Aorta (tissue), 5 donors: Measurements from ENCODE around the gene ARID4B. TPM values are rescaled to one million over a fixed set of nuclear protein-coding genes. Genes with fewer than 3 reads are reported as not detected.
"Not testable (repeated sequence)": the region's sequence is repeated elsewhere in the genome, so short reads cannot be mapped to it uniquely, and the experiment has no call there.

Experiments
- ATAC-seq: fragments of 200-7000 bp; cut with Tn5 transposase; one replicate; pipeline ENCODE4 v1.9.1; 2022; ENCODE audit warnings: moderate library complexity; ENCODE audit not compliant: low FRiP score
- DNase-seq, 2 donors: peaks; one replicate each; pipeline ENCODE4 v3.0.0-alpha.2; 2020
- H3K27ac ChIP-seq, 2 donors: one replicate each; pipeline ENCODE4 v1.5.1; 2013; ENCODE audit warnings: low read length in 2 of 2, mild to moderate bottlenecking in 2 of 2, moderate library complexity in 2 of 2, control low read depth in 1 of 2, inconsistent platforms in 1 of 2, low read depth in 1 of 2
- H3K27me3 ChIP-seq, 2 donors: one replicate each; pipeline ENCODE4 v1.6.1; 2013; ENCODE audit warnings: control low read depth in 1 of 2, low read length in 1 of 2, mild to moderate bottlenecking in 1 of 2, moderate library complexity in 1 of 2; ENCODE audit not compliant: insufficient read depth in 2 of 2, control insufficient read depth in 1 of 2
- H3K36me3 ChIP-seq, 2 donors: one replicate each; pipeline ENCODE4 v1.6.1; 2013; ENCODE audit warnings: control low read depth in 1 of 2, low read length in 1 of 2, mild to moderate bottlenecking in 1 of 2; ENCODE audit not compliant: insufficient read depth in 2 of 2, control insufficient read depth in 1 of 2
- H3K4me1 ChIP-seq, 2 donors: one replicate each; pipeline ENCODE4 v1.6.1; 2013; ENCODE audit warnings: low read length in 2 of 2, control low read depth in 1 of 2, mild to moderate bottlenecking in 1 of 2, moderate library complexity in 1 of 2; ENCODE audit not compliant: insufficient read depth in 2 of 2, control insufficient read depth in 1 of 2
- H3K4me3 ChIP-seq, 2 donors: one replicate each; pipeline ENCODE4 v1.5.1; 2013; ENCODE audit warnings: low read length in 2 of 2, control low read depth in 1 of 2, mild to moderate bottlenecking in 1 of 2
- H3K9me3 ChIP-seq: one replicate; pipeline ENCODE4 v1.6.1; 2013; ENCODE audit warnings: mild to moderate bottlenecking, low read length; ENCODE audit not compliant: control insufficient read depth
- WGBS, 2 donors: extraction: QIAGEN DNeasy Blood & Tissue Kit; methylation state at CpG; one replicate each; pipeline ENCODE4 v1.1.7; 2013; 5-methylcytosine and 5-hydroxymethylcytosine counted together
- intact Hi-C, 2 donors: fragments of 100-400 bp; cut with DNase I; formaldehyde crosslinking; loops; one replicate each; pipeline versions ENCODE4 v1.14.2 to v1.15.0; 2022
- polyA plus RNA-seq, 2 donors: library from polyadenylated mRNA; stranded (reverse); fragments of 200-250 nt; gene quantifications; one replicate each; pipeline ENCODE4 v1.2.3, GENCODE V29; 2013
- total RNA-seq, 2 donors: library from RNA; stranded (reverse); fragmentation: NEBNext Ultra II Directional; extraction: Animal tissue kit (Norgen Biotek cat#: 25700); gene quantifications; one replicate each; pipeline ENCODE4 v1.2.1, GENCODE V29; 2021
- donor health status: healthy with polysubstance abuse.
- donor health status: Bipolar disorder and iron deficiency.
- donor health status: DM: no; HTN: no; CAD: no.
- donor health status: DM: no; HTN: no; CAD: no.
- donor health status: DM: yes; HTN: yes; CAD: no.

Gene ARID4B
- total and polyA plus RNA-seq, 4 donors, result 9.8 to 56.6 (median 37.2) TPM

DNA sequence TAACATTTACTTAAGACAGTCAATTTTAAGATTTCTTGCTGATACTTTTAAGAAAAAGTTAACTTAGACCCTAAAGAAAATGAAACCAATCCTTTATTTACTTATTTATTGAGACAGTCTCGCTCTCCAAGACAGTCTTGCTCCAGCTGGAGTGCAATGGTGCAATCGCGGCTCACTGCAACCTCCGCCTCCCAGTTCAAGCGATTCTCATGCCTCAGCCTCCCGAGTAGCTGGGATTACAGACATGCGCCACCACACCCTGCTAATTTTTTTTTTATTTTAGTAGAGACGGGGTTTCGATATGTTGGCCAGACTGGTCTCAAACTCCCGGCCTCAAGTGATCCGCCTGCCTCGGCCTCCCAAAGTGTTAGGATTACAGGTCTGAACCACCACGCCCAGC is 44.3 kb downstream of the ARID4B start:
- intact Hi-C loops, H3K9me3 ChIP-seq, H3K27ac ChIP-seq, H3K4me3 ChIP-seq, H3K4me1 ChIP-seq, H3K36me3 ChIP-seq, DNase-seq, ATAC-seq, H3K27me3 ChIP-seq: not testable (repeated sequence)
- 96 to 98% methylated on average over 13 of the region's 13 CpGs for WGBS, 2 donors

DNA sequence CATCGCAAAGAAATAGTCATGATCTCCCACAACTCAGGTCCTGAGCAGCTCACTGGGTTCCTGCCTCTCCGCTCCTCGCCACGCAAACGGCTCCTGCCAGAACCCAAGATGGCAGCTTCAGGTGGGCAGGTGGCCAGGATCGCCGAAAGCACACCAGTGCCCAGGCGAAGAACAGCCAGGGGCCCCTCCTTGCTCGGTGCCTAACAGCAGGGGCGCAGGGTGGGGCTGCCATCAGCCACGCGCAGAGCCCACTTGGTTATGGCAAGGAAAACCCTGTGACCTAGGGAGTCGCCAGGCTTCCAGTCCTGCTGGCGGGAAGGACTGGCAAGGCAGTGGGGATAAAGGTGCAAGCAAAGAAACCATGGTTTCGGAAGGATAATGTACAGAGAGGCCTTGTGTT is 47.5 kb downstream of the ARID4B start:
- Histone ChIP-seq H3K4me3 (no peak overlapping the region), H3K4me1 (no peaks in the 10 kb centered on the region), H3K36me3 (no peaks in the 10 kb centered on the region), H3K9me3 (no peaks in the 10 kb centered on the region), H3K27me3 (no peaks in the 10 kb centered on the region), H3K27ac (no peak overlapping the region)
- DNase-seq, result no peak
- WGBS, 2 donors, result 92 to 95% methylated on average over 15 of the region's 15 CpGs
- ATAC-seq, result no peak
- intact Hi-C loops, result no loop called here

DNA sequence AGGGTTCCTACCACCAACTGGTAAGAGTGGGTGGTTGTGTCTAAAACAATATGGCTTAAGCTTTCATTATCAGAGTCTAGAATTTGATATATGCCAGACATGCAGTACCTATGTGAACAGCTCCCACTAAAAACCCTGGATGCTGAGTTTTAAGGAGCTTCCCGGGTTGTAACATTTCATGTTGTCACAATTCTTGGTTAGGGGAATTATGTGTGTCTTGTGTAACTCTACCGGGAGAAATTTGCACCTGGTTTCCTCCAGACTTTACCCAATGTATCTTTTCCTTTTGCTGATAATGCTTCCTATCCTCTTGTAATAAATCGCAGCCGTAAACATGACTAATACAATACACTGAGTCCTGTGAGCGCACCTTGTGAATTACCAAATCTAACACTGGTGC is 48.3 kb downstream of the ARID4B start:
- no peak overlapping the region for H3K4me3 ChIP-seq

DNA sequence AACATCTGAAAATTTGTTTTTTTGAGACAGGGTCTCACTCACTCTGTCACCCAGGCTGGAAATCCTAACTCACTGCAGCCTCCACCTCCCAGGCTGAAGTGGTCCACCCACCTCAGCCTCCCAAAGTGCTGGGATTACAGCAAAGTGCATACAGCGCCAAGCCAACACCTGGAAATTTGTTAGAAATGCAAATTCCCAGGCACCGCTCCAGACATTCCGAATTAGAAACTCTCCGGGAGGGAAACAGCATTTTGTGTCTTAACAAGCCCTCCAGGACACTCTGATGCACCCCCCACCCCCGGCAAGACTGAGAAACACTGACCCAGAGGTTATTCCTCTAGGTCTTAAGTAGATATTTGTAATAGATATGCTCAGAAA is 49.1 kb downstream of the ARID4B start:
- Histone ChIP-seq H3K4me3 (no peak overlapping the region), H3K27ac (no peak overlapping the region), H3K27me3 (no peaks in the 10 kb centered on the region), H3K4me1 (no peaks in the 10 kb centered on the region), H3K9me3 (no peaks in the 10 kb centered on the region), H3K36me3 (no peaks in the 10 kb centered on the region)
- intact Hi-C loops, result no loop called here
- ATAC-seq (no peak), DNase-seq (no peak)
- 75 to 81% methylated on average over 5 of the region's 5 CpGs for WGBS, 2 donors

More for the DNA sequence above, 48.3 kb downstream of the ARID4B start:
- no peak for DNase-seq
- WGBS, 2 donors, result 92 to 94% methylated on average over 5 of the region's 5 CpGs
- Histone ChIP-seq H3K27ac (no peak overlapping the region), H3K9me3 (no peaks in the 10 kb centered on the region), H3K36me3 (no peaks in the 10 kb centered on the region), H3K27me3 (no peaks in the 10 kb centered on the region), H3K4me1 (no peaks in the 10 kb centered on the region)
- no peak for ATAC-seq
- intact Hi-C loops, result no loop called here

DNA sequence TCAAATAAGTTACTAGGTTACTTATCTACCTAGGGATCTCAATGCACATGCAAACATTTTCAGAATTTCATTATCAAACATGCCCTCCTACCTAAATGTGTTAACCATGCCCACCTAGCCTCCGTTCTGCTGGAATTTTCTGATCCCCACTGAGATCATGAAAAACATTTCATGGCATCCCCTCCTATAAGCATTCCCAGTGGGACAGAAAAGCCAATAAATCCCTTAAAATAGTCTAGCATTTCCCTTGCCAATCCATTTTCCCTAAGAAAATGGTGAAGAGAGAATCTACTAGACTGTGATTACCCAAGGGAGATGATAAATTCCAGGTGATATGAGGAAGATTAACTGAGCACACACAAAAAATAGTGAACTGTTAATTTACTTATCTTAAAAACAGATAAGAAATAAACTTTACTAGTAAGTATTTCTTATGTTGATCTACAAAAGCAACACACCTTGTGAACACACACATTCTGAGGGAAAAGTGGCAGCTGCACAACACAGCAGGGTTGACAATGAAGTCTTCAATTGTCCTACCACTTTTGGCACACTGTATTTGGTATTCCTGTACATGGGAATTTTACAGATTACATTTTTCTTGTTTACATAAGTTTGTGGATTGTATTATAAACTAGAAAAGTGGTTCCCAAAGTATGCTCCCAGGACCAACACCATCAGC is 49.6 kb downstream of the ARID4B start:
- no peak overlapping the region for H3K4me3 ChIP-seq
- no peaks in the 10 kb centered on the region for H3K27me3 ChIP-seq
- H3K9me3 ChIP-seq, result no peaks in the 10 kb centered on the region
- no peaks in the 10 kb centered on the region for H3K4me1 ChIP-seq
- no peak overlapping the region for H3K27ac ChIP-seq
- intact Hi-C loops, result no loop called here
- no peaks in the 10 kb centered on the region for H3K36me3 ChIP-seq
- no peak for DNase-seq
- no peak for ATAC-seq
- 68 to 73% methylated on average over 1 of the region's 1 CpG for WGBS, 2 donors

DNA sequence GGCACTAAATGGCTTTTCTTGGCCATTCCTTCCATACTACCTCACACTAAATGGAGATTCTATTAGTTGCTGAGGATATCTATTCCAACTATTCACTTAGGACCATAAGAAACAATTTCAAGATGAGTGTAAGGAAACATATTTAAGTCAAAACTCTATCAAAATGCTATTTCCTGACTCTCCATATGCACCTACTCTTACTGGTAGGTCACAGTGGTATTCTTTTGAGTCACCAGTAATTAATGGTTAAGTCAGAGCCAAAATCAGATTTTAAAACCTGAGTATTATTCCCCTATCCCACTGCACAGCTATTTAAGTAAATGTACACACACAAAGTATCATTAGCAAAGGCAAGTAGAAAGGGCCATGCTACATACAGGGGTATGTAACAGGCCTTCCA is 50.3 kb downstream of the ARID4B start:
- Histone ChIP-seq H3K27me3 (no peaks in the 10 kb centered on the region), H3K9me3 (no peaks in the 10 kb centered on the region), H3K36me3 (no peaks in the 10 kb centered on the region), H3K4me1 (no peaks in the 10 kb centered on the region), H3K4me3 (no peak overlapping the region), H3K27ac (no peak overlapping the region)
- intact Hi-C loops, result no loop called here
- DNase-seq (no peak), ATAC-seq (no peak)

DNA sequence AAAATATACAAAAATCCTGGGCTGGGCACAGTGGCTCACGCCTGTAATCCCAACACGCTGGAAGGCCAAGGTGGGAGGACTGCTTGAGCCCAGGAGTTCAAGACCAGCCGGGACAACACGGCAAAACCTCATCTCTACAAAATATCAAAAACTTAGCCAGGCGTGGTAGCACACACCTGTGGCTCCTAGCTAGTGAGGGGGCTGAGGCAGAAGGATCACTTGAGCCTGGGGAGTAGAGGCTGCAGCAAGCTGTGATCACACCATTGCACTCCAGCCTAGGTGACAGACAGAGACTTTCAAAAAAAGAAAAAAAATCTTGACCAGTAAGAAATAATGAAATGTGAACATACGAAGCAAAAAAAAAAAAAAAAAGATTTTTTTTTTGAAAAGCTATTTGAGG is 52.1 kb downstream of the ARID4B start:
- intact Hi-C loops, result no loop called here
- WGBS, 2 donors, result 95 to 97% methylated on average over 6 of the region's 6 CpGs
- Histone ChIP-seq H3K36me3 (no peaks in the 10 kb centered on the region), H3K27ac (no peak overlapping the region), H3K4me3 (no peak overlapping the region), H3K4me1 (no peaks in the 10 kb centered on the region), H3K27me3 (no peaks in the 10 kb centered on the region), H3K9me3 (no peaks in the 10 kb centered on the region)
- DNase-seq (no peak), ATAC-seq (no peak)

DNA sequence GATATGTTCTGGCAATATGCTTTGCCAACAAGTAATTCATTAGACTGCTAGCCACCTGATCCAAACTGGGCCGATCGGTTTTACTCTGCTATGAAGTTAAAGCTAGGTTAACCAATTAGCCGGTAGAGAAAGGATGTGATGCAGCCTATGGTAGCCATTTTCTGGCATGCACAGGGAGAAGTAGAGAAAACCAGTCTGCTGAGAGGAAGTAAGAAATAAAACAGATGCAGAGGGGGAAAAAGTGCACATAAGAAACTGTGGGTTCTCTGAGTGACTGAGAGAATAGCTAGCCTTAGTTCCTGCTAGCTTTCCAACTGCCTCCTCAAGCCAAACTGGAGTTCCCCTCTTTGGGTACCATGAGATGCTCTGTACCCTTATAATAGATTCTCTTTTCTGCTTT is 52.8 kb downstream of the ARID4B start:
- Histone ChIP-seq H3K4me1 (no peaks in the 10 kb centered on the region), H3K9me3 (no peaks in the 10 kb centered on the region), H3K4me3 (no peak overlapping the region), H3K27ac (no peak overlapping the region), H3K36me3 (no peaks in the 10 kb centered on the region), H3K27me3 (no peaks in the 10 kb centered on the region)
- intact Hi-C loops, result no loop called here
- no peak for DNase-seq
- ATAC-seq, result no peak
- 67 to 75% methylated on average over 3 of the region's 3 CpGs for WGBS, 2 donors

DNA sequence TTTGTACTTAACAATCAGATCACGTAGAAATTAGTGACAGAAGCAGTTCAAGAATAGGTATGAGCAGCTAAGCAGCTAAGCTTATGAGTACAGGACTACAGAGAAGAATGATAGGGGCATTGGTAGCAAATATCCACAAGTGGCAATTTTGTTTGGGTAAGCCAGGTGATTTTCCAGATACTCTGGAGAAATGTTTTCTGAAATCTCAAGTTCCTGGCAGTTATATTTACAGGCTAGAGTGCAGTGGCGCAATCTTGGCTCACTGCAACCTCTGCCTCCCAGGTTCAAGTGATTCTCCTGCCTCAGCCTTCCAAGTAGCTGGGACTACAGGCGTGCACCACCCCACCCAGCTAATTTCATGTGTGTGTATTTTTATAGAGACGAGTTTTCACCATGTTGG is 55.1 kb downstream of the ARID4B start:
- WGBS, 2 donors, result 85 to 87% methylated on average over 4 of the region's 4 CpGs
- Histone ChIP-seq H3K9me3 (no peaks in the 10 kb centered on the region), H3K27ac (no peak overlapping the region), H3K4me3 (no peak overlapping the region), H3K4me1 (no peaks in the 10 kb centered on the region), H3K36me3 (no peaks in the 10 kb centered on the region), H3K27me3 (no peaks in the 10 kb centered on the region)
- DNase-seq (no peak), ATAC-seq (no peak)
- intact Hi-C loops, result no loop called here
